GM12878 (cell line): Measurements from ENCODE around the gene ADSL. TPM values are rescaled to one million over a fixed set of nuclear protein-coding genes. Genes with fewer than 3 reads are reported as not detected.

Source experiments
- ATAC-seq: fragments of 200-7000 bp; cut with Tn5 transposase; 3 replicates; pipeline ENCODE4 v1.9.1; 2020; ENCODE audit warnings: mild to moderate bottlenecking, moderate library complexity
- BruUV-seq: library from RNA; stranded (reverse); fragments of 400-500 nt; replicated peaks from 2 replicates; lab custom pipeline; 2021; lab: Mats Ljungman, UMichigan
- CTCF ChIA-PET: fragments of 300-600 bp; sonication (Branson Sonifier 250); formaldehyde crosslinking; extraction: SDS; loops from one replicate; lab custom pipeline; 2021; ENCODE audit warnings: inconsistent platforms; lab: Yijun Ruan, JAX
- POLR2A ChIA-PET: fragments of 350-600 bp; formaldehyde crosslinking; extraction: SDS; loops from one replicate; lab custom pipeline; 2021; ENCODE audit warnings: inconsistent platforms; lab: Charles Lee
- RAD21 ChIA-PET: fragments of 300-600 bp; sonication (Branson Sonifier 250); formaldehyde crosslinking; loops from one replicate; lab custom pipeline; 2023; ENCODE audit warnings: antibody characterized with exemption; ENCODE audit not compliant: unreplicated experiment; lab: Charles Lee
- SMC1A ChIA-PET: fragments of 300-600 bp; sonication (Branson Sonifier 250); formaldehyde crosslinking; loops from one replicate; lab custom pipeline; 2023; ENCODE audit not compliant: unreplicated experiment, uncharacterized antibody; lab: Charles Lee
- DNase-seq: peaks from one replicate; pipeline ENCODE4 v3.0.0-alpha.2; 2011; ENCODE audit warnings: low read depth, low spot score
- FAIRE-seq: peaks from 3 replicates; lab custom pipeline; 2011; peaks lifted over from hg19 to GRCh38; lab: Jason Lieb, UNC
- H2AFZ ChIP-seq: 2 replicates; pipeline ENCODE4 v1.6.0; 2011; ENCODE audit warnings: low read depth, low read length, control low read depth; ENCODE audit not compliant: control insufficient read depth
- H3K27ac ChIP-seq: 2 replicates; pipeline ENCODE4 v1.5.1; 2011; ENCODE audit warnings: control low read depth; ENCODE audit not compliant: control insufficient read depth, insufficient read depth
- H3K27me3 ChIP-seq, 2 experiments: replicated peaks in 1 of 2; 2 replicates each; pipeline versions ENCODE4 v1.6.0 to v1.6.1; 2011; ENCODE audit warnings: low read length in 1 of 2; ENCODE audit not compliant: control insufficient read depth in 2 of 2, insufficient read depth in 2 of 2
- H3K36me3 ChIP-seq, 2 experiments: 2 replicates each; pipeline ENCODE4 v1.5.1; 2011; ENCODE audit warnings: low read length in 1 of 2; ENCODE audit not compliant: control insufficient read depth in 2 of 2, insufficient read depth in 2 of 2
- H3K4me1 ChIP-seq: 2 replicates; pipeline ENCODE4 v1.6.1; 2011; ENCODE audit warnings: mild to moderate bottlenecking, low read length, moderate library complexity, mixed read lengths; ENCODE audit not compliant: control insufficient read depth, insufficient read depth
- H3K4me2 ChIP-seq: 2 replicates; pipeline ENCODE4 v1.6.0; 2011; ENCODE audit warnings: control low read depth; ENCODE audit not compliant: control insufficient read depth, insufficient read depth
- H3K4me3 ChIP-seq: fragments of 200-600 bp; sonication (generic); 2 replicates; pipeline ENCODE4 v1.5.1; 2016
- H3K79me2 ChIP-seq: 2 replicates; pipeline ENCODE4 v1.6.0; 2011; ENCODE audit warnings: low read length; ENCODE audit not compliant: control insufficient read depth, insufficient read depth
- H3K9ac ChIP-seq: 2 replicates; pipeline ENCODE4 v1.8.0; 2011; ENCODE audit warnings: low read length, control low read depth, mixed read lengths; ENCODE audit not compliant: control insufficient read depth, insufficient read depth
- H3K9me3 ChIP-seq: replicated peaks from 3 replicates; pipeline ENCODE4 v1.5.1; 2011; ENCODE audit warnings: mild to moderate bottlenecking, low read length; ENCODE audit not compliant: control insufficient read depth, insufficient read depth
- H4K20me1 ChIP-seq: 2 replicates; pipeline ENCODE4 v1.6.0; 2011; ENCODE audit not compliant: control insufficient read depth, insufficient read depth
- BMI1 ChIP-seq: fragments of 450-650 bp; IDR thresholded peaks from 2 replicates; pipeline ENCODE4 v1.6.1; 2016; ENCODE audit warnings: mild to moderate bottlenecking, moderate library complexity, borderline replicate concordance
- CREB1 ChIP-seq: IDR thresholded peaks from 2 replicates; pipeline ENCODE4 v1.6.1; 2012; ENCODE audit warnings: low read depth, mild to moderate bottlenecking, inconsistent platforms
- ELK1 ChIP-seq: IDR thresholded peaks from 2 replicates; pipeline ENCODE4 v1.6.1; 2012; ENCODE audit warnings: low read depth, low read length, improper control_type of control experiment
- MYC ChIP-seq: IDR thresholded peaks from 2 replicates; pipeline ENCODE4 v1.6.1; 2011; ENCODE audit warnings: mild to moderate bottlenecking, low read length, moderate library complexity, inconsistent platforms; ENCODE audit not compliant: insufficient read depth, insufficient replicate concordance, insufficient read length, severe bottlenecking
- PRDM15 ChIP-seq: fragments of 450-650 bp; formaldehyde crosslinking; IDR thresholded peaks from 2 replicates; pipeline ENCODE4 v1.4.0; 2020; ENCODE audit warnings: mild to moderate bottlenecking, moderate library complexity
- SMAD1 ChIP-seq: fragments of 450-650 bp; IDR thresholded peaks from 2 replicates; pipeline ENCODE4 v1.6.1; 2018; ENCODE audit warnings: mild to moderate bottlenecking, low read depth; ENCODE audit not compliant: partially characterized antibody
- SMAD5 ChIP-seq: IDR thresholded peaks from 2 replicates; pipeline ENCODE4 v1.6.1; 2016; ENCODE audit warnings: antibody characterized with exemption, low read depth
- SREBF2 ChIP-seq: IDR thresholded peaks from 2 replicates; pipeline ENCODE4 v1.6.1; 2012; ENCODE audit warnings: mild to moderate bottlenecking, low read length
- ZNF384 ChIP-seq: IDR thresholded peaks from 2 replicates; pipeline ENCODE4 v1.6.1; 2012; ENCODE audit warnings: low read depth, mild to moderate bottlenecking, low read length, improper control_type of control experiment, borderline replicate concordance
- ZNF622 ChIP-seq: fragments of 450-650 bp; IDR thresholded peaks from 2 replicates; pipeline ENCODE4 v1.6.1; 2017; ENCODE audit warnings: mild to moderate bottlenecking, inconsistent platforms
- WGBS: methylation state at CpG from one replicate; pipeline ENCODE4 v1.1.6; 2016; ENCODE audit warnings: low lambda C conversion rate; ENCODE audit not compliant: insufficient replicate concordance, insufficient coverage; ENCODE audit errors: missing lambda C conversion rate; 5-methylcytosine and 5-hydroxymethylcytosine counted together
- in situ Hi-C: fragments of 300-500 bp; cut with MboI; formaldehyde crosslinking; loops from 9 replicates; pipeline ENCODE4 v1.14.3; 2018; ENCODE audit warnings: mixed read lengths
- intact Hi-C: fragments of 100-400 bp; cut with micrococcal nuclease; formaldehyde crosslinking; loops from one replicate; pipeline ENCODE4 v1.14.2; 2022; ENCODE audit not compliant: unreplicated experiment
- polyA plus RNA-seq, 11 experiments: library from polyadenylated mRNA; depleted of rRNA in 4 of 11; unstranded in 6 of 11; stranded (reverse) in 5 of 11; fragments of >200 nt; fragmentation: Nextera tagmentation in 4 of 11; fragmentation: Illumina TruSeq in 1 of 11; extraction: Ambion mirVana in 4 of 11; extraction: Trizol in 1 of 11; gene quantifications; 1 replicate in 1 of 11; 2 replicates in 10 of 11; pipeline versions ENCODE4 v1.2.1 to v1.2.3, GENCODE V29; 2011 to 2016; ENCODE audit warnings: inconsistent platforms in 2 of 11, missing spikeins in 2 of 11, low read depth in 1 of 11
- total RNA-seq, 4 experiments: library from RNA; depleted of rRNA in 3 of 4; stranded (reverse); fragments of >200 nt in 3 of 4; fragmentation: Illumina TruSeq in 1 of 4; extraction: Trizol in 1 of 4; gene quantifications; 2 replicates each; pipeline versions ENCODE4 v1.2.1 to v1.2.3, GENCODE V29; 2013 to 2021

The ADSL gene
- total and polyA plus RNA-seq, 10 of the 15 experiments (the other 5 are each of a cell fraction or from before 2014, with no cell fraction given): 126 to 313 (median 143) TPM

- H3K4me2 ChIP-seq: no peak overlapping the region
- peaks cover 14 to 38% of the 10 kb centered on the region in 2 experiments for H3K36me3 ChIP-seq
- H3K27me3 ChIP-seq: no peaks in the 10 kb centered on the region
- no peak overlapping the region for H3K9ac ChIP-seq
- no peak overlapping the region for H2AFZ ChIP-seq
- POLR2A ChIA-PET: interaction anchor here (0.9 to 1.0 kb wide), 2 partner anchors 10 to 12 kb away, joined by 3 read pairs; no protein-coding TSS in a partner anchor
- ATAC-seq (no peak), DNase-seq (no peak)
- no TSS peak for BruUV-seq
- 86% methylated on average over 25 of the region's 25 CpGs for WGBS
- in situ Hi-C loops (no loop called here), intact Hi-C loops (no loop called here)
- H3K4me1 ChIP-seq: peaks cover 26% of the 10 kb centered on the region
- no peaks in the 10 kb centered on the region for H3K9me3 ChIP-seq
- H3K4me3 ChIP-seq: no peak overlapping the region
- no peak for TF ChIP-seq SMAD5
- TF ChIP-seq ELK1: no peak
- no peak for TF ChIP-seq BMI1
- TF ChIP-seq MYC: no peak
- TF ChIP-seq CREB1: no peak
- no peak for TF ChIP-seq PRDM15 (CRISPR knock-in tag)
- no peak for TF ChIP-seq SMAD1
- TF ChIP-seq ZNF384: no peak
- no peak for TF ChIP-seq SREBF2
- TF ChIP-seq ZNF622: no peak
- TF ChIP-seq, all 136 proteins: peak for 0
- ChIA-PET SMC1A (interaction anchor here (1.1 kb wide), 1 partner anchor 22 kb away, joined by 3 read pairs; no protein-coding TSS in a partner anchor), RAD21 (interaction anchor here (0.6 kb wide), 1 partner anchor 20 kb away, joined by 3 read pairs; no protein-coding TSS in a partner anchor), CTCF (no interaction called here)
- Histone ChIP-seq H4K20me1 (no peaks in the 10 kb centered on the region), H3K79me2 (no peaks in the 10 kb centered on the region), H3K27ac (no peak overlapping the region)
- no peak for FAIRE-seq
These were observed 58.2 kb downstream of the ADSL start for GRCh38 chr22:40404251-40405177.
